ENCODE data around the gene NAALADL2. TPM values are rescaled to one million over a fixed set of nuclear protein-coding genes. Genes with fewer than 3 reads are reported as not detected.

The NAALADL2 gene
- total RNA-seq, 1 donor from 2014 or later, result 2.8 TPM

- no peak for TF ChIP-seq CTCF (conservative IDR thresholded peaks at IDR 0.05)
- DNase-seq (ENCODE audit: low read depth, low spot score), result no peak
- no peaks in the 10 kb centered on the region for H3K9me3 Mint-ChIP-seq
- no peaks in the 10 kb centered on the region for H3K36me3 Mint-ChIP-seq (ENCODE audit: low read depth)
- no peak overlapping the region for H3K4me3 Mint-ChIP-seq
- no peaks in the 10 kb centered on the region for H3K27me3 Mint-ChIP-seq (ENCODE audit: low read depth)
- no peaks in the 10 kb centered on the region for H3K4me1 Mint-ChIP-seq
- no peak overlapping the region for H3K27ac Mint-ChIP-seq (ENCODE audit: unreplicated experiment)
These were observed 1.8 kb upstream of the NAALADL2 start for GRCh38 chr3:174857301-174857700.

DNA sequence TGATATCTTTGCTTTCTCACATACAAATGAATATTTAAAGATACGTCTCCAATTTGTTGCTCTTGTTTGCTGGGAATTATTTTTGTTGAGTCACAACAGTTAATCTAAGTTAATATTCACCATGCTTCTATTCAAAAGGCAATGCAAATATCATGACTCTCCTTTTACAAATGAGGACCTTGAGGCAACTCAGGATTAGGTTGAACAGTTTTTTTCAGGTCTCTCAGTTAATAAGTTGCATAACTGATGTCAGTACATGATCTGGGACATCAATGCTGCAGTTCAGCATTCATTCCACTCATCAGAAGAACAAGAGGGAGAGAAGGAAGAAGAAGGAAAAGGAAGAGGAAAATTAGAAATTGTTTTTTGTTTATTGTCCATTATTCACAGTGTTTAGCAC, 781 bp upstream of the NAALADL2 start:
- no peaks in the 10 kb centered on the region for H3K9me3 Mint-ChIP-seq

DNA sequence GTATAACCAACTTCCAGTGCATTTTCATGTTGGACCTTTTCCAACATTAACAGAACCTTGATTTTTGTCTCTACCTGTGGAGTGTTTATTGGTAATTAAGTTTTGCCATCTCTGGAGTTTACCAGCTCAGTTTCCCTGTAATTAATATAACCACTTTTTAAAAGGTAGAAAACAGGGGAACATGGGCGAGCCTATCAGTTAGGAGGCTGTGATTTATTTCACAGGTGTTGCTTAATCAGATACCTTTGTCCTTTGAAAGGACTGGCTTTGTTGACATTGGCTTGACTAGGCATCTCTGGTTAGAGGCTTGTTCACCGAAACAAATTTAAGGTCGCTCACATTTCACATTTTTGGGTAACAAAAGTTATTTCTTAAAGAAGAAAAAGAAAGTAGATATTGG, 622 bp downstream of the NAALADL2 start:
- DNase-seq (ENCODE audit: low read depth, low spot score), result no peak
- H3K36me3 Mint-ChIP-seq (ENCODE audit: low read depth), result no peaks in the 10 kb centered on the region
- H3K4me1 Mint-ChIP-seq, result no peaks in the 10 kb centered on the region
- no peak overlapping the region for H3K4me3 Mint-ChIP-seq
- no peaks in the 10 kb centered on the region for H3K9me3 Mint-ChIP-seq
- no peaks in the 10 kb centered on the region for H3K27me3 Mint-ChIP-seq (ENCODE audit: low read depth)
- TF ChIP-seq CTCF (conservative IDR thresholded peaks at IDR 0.05), result no peak
- no peak overlapping the region for H3K27ac Mint-ChIP-seq (ENCODE audit: unreplicated experiment)

More for the DNA sequence above, 781 bp upstream of the NAALADL2 start:
- Mint-ChIP-seq H3K4me3 (no peak overlapping the region), H3K27ac (ENCODE audit: unreplicated experiment) (no peak overlapping the region), H3K4me1 (no peaks in the 10 kb centered on the region), H3K36me3 (ENCODE audit: low read depth) (no peaks in the 10 kb centered on the region), H3K27me3 (ENCODE audit: low read depth) (no peaks in the 10 kb centered on the region)
- no peak for TF ChIP-seq CTCF (conservative IDR thresholded peaks at IDR 0.05)
- no peak for DNase-seq (ENCODE audit: low read depth, low spot score)

GRCh38 chr3:174862101-174862500, 3.0 kb downstream of the NAALADL2 start:
- no peak overlapping the region for H3K4me3 Mint-ChIP-seq
- no peak for TF ChIP-seq CTCF (conservative IDR thresholded peaks at IDR 0.05)
- H3K9me3 Mint-ChIP-seq, result no peaks in the 10 kb centered on the region
- H3K4me1 Mint-ChIP-seq, result no peaks in the 10 kb centered on the region
- DNase-seq (ENCODE audit: low read depth, low spot score), result no peak
- no peaks in the 10 kb centered on the region for H3K27me3 Mint-ChIP-seq (ENCODE audit: low read depth)
- no peak overlapping the region for H3K27ac Mint-ChIP-seq (ENCODE audit: unreplicated experiment)
- no peaks in the 10 kb centered on the region for H3K36me3 Mint-ChIP-seq (ENCODE audit: low read depth)

DNA sequence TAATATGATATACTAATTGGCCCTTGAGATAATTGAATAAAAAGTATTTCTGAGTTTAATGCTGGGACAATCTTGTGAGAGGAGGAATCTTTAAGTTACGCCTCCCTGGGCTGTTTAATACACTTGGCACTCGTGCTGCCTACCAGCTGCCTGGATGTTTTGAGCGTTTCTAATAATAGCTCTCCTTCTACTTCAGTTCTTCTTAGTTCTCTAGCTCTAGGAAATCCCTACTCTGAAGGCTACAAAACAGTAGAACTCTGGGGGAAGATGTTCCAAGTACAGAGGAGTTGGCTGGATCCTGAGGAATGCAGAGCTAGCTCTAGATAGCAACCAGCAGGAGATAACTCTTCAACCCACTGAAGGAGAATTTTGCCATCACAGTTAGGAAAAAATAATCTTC, 3.5 kb downstream of the NAALADL2 start:
- Mint-ChIP-seq H3K27ac (ENCODE audit: unreplicated experiment) (no peak overlapping the region), H3K27me3 (ENCODE audit: low read depth) (no peaks in the 10 kb centered on the region), H3K36me3 (ENCODE audit: low read depth) (no peaks in the 10 kb centered on the region), H3K4me3 (no peak overlapping the region), H3K9me3 (no peaks in the 10 kb centered on the region), H3K4me1 (no peaks in the 10 kb centered on the region)
- DNase-seq (ENCODE audit: low read depth, low spot score), result no peak
- no peak for TF ChIP-seq CTCF (conservative IDR thresholded peaks at IDR 0.05)

- no peak for TF ChIP-seq CTCF (conservative IDR thresholded peaks at IDR 0.05)
- DNase-seq (ENCODE audit: low read depth, low spot score), result no peak
- Mint-ChIP-seq H3K4me1 (no peaks in the 10 kb centered on the region), H3K4me3 (no peak overlapping the region), H3K27me3 (ENCODE audit: low read depth) (no peaks in the 10 kb centered on the region), H3K9me3 (no peaks in the 10 kb centered on the region), H3K36me3 (ENCODE audit: low read depth) (no peaks in the 10 kb centered on the region), H3K27ac (ENCODE audit: unreplicated experiment) (no peak overlapping the region)
These were observed 4.4 kb downstream of the NAALADL2 start for GRCh38 chr3:174863488-174863887.

Measured in neural crest cell (in vitro differentiated cells).